Endothelial cell of umbilical vein (primary cell): ENCODE results near the gene THSD7A. TPM values are rescaled to one million over a fixed set of nuclear protein-coding genes. Genes with fewer than 3 reads are reported as not detected.

Source experiments
- BruUV-seq: library from RNA; stranded (reverse); fragments of 400-500 nt; replicated peaks from 2 replicates; lab custom pipeline; 2021; lab: Mats Ljungman, UMichigan
- CTCF ChIA-PET: fragments of 300-600, 350-600 bp; sonication (Branson Sonifier 250); formaldehyde crosslinking; loops from one replicate; lab custom pipeline; 2021; ENCODE audit warnings: antibody characterized with exemption, inconsistent platforms; lab: Charles Lee
- POLR2A ChIA-PET: fragments of 300-600, 350-600 bp; sonication (Branson Sonifier 250); formaldehyde crosslinking; loops from one replicate; lab custom pipeline; 2021; ENCODE audit warnings: antibody characterized with exemption, inconsistent platforms; lab: Charles Lee
- DNase-seq: peaks from one replicate; pipeline ENCODE4 v3.0.0-alpha.2; 2011; ENCODE audit warnings: low read depth, low spot score
- FAIRE-seq: peaks from 2 replicates; lab custom pipeline; 2011; peaks lifted over from hg19 to GRCh38; lab: Jason Lieb, UNC
- H2AFZ ChIP-seq: 2 replicates; pipeline ENCODE4 v1.6.0; 2012; ENCODE audit warnings: low read depth, low read length, control low read depth, inconsistent platforms
- H3K27ac ChIP-seq: 2 replicates; pipeline ENCODE4 v1.5.1; 2011; ENCODE audit warnings: low read depth, mild to moderate bottlenecking, control low read depth, low read length, moderate library complexity; ENCODE audit not compliant: insufficient read depth
- H3K27me3 ChIP-seq, 2 experiments: 2 replicates each; pipeline versions ENCODE4 v1.6.0 to v1.6.1; 2011; ENCODE audit warnings: low read length in 2 of 2, mixed read lengths in 1 of 2; ENCODE audit not compliant: control insufficient read depth in 2 of 2, insufficient read depth in 2 of 2
- H3K36me3 ChIP-seq, 2 experiments: 2 replicates in 1 of 2; 3 replicates in 1 of 2; pipeline ENCODE4 v1.5.1; 2011; ENCODE audit warnings: low read length in 2 of 2, mild to moderate bottlenecking in 1 of 2, moderate library complexity in 1 of 2; ENCODE audit not compliant: control insufficient read depth in 2 of 2, insufficient read depth in 2 of 2; ENCODE audit errors: extremely low read depth in 1 of 2
- H3K4me1 ChIP-seq: 3 replicates; pipeline ENCODE4 v1.5.1; 2011; ENCODE audit warnings: mild to moderate bottlenecking, low read length; ENCODE audit not compliant: control insufficient read depth, insufficient read depth; ENCODE audit errors: extremely low read depth
- H3K4me2 ChIP-seq: 2 replicates; pipeline ENCODE4 v1.6.1; 2011; ENCODE audit warnings: low read length, control low read depth, mixed read lengths; ENCODE audit not compliant: insufficient read depth
- H3K4me3 ChIP-seq, 3 experiments: fragments of 200-600 bp in 1 of 3; sonication (generic), shearing (Covaris generic) in 1 of 3; replicated peaks in 1 of 3; 2 replicates each; pipeline ENCODE4 v1.5.1; 2011 to 2016; ENCODE audit warnings: control low read depth in 3 of 3, low read length in 3 of 3, mild to moderate bottlenecking in 2 of 3, inconsistent platforms in 1 of 3, low read depth in 1 of 3, moderate library complexity in 1 of 3; ENCODE audit not compliant: insufficient read depth in 1 of 3
- H3K79me2 ChIP-seq: 2 replicates; pipeline ENCODE4 v1.6.0; 2012; ENCODE audit warnings: low read length, inconsistent platforms; ENCODE audit not compliant: control insufficient read depth, insufficient read depth
- H3K9ac ChIP-seq: replicated peaks from 2 replicates; pipeline ENCODE3; 2011; ENCODE audit warnings: low read length, control low read depth; ENCODE audit not compliant: insufficient read depth; ENCODE audit errors: extremely low read depth
- H3K9me1 ChIP-seq: replicated peaks from 3 replicates; pipeline ENCODE4 v1.6.0; 2011; ENCODE audit warnings: mild to moderate bottlenecking, low read length; ENCODE audit not compliant: control insufficient read depth, insufficient read depth; ENCODE audit errors: extremely low read depth
- H3K9me3 ChIP-seq: replicated peaks from 2 replicates; pipeline ENCODE4 v1.5.1; 2012; ENCODE audit warnings: low read length, inconsistent platforms; ENCODE audit not compliant: control insufficient read depth, insufficient read depth
- H4K20me1 ChIP-seq: replicated peaks from 2 replicates; pipeline ENCODE3; 2011; ENCODE audit warnings: mild to moderate bottlenecking, low read length; ENCODE audit not compliant: control insufficient read depth, insufficient read depth; ENCODE audit errors: extremely low read depth
- CTCF ChIP-seq, 2 donors: IDR thresholded peaks; 1 replicate in 1 of 2; 2 replicates in 1 of 2; pipeline ENCODE4 v1.5.1; 2011; ENCODE audit warnings: low read length in 2 of 2, mild to moderate bottlenecking in 2 of 2, moderate library complexity in 2 of 2, control low read depth in 1 of 2, inconsistent platforms in 1 of 2, low read depth in 1 of 2; ENCODE audit not compliant: insufficient read depth in 1 of 2; ENCODE audit errors: extremely low read depth in 1 of 2
- EZH2 ChIP-seq: IDR thresholded peaks from 2 replicates; pipeline ENCODE4 v1.6.1; 2012; ENCODE audit warnings: borderline replicate concordance, low read depth, mild to moderate bottlenecking, moderate library complexity, low read length, inconsistent platforms; ENCODE audit not compliant: severe bottlenecking
- FOS ChIP-seq: IDR thresholded peaks from 2 replicates; pipeline ENCODE4 v1.6.1; 2011; ENCODE audit warnings: mild to moderate bottlenecking, low read length, moderate library complexity, borderline replicate concordance; ENCODE audit not compliant: insufficient read depth
- GATA2 ChIP-seq: IDR thresholded peaks from 2 replicates; pipeline ENCODE4 v1.7.0; 2011; ENCODE audit warnings: low read depth, mild to moderate bottlenecking, moderate library complexity, mixed read lengths, low read length; ENCODE audit not compliant: insufficient read length, insufficient read depth
- JUN ChIP-seq: IDR thresholded peaks from 2 replicates; pipeline ENCODE4 v1.6.1; 2011; ENCODE audit warnings: borderline replicate concordance, low read depth; ENCODE audit not compliant: insufficient read length, insufficient read depth
- MAX ChIP-seq: IDR thresholded peaks from 2 replicates; pipeline ENCODE4 v1.6.1; 2011; ENCODE audit not compliant: insufficient read depth, insufficient read length
- MYC ChIP-seq: IDR thresholded peaks from one replicate; pipeline ENCODE4 v1.6.1; 2011; ENCODE audit warnings: mild to moderate bottlenecking, low read depth, low read length
- POLR2A ChIP-seq: IDR thresholded peaks from 2 replicates; pipeline ENCODE4 v1.6.1; 2012; ENCODE audit warnings: low read depth, mild to moderate bottlenecking, control low read depth, low read length
- POLR2AphosphoS5 ChIP-seq: IDR thresholded peaks from 2 replicates; pipeline ENCODE4 v1.6.1; 2012; ENCODE audit warnings: low read depth, mild to moderate bottlenecking, control low read depth, low read length, moderate library complexity; ENCODE audit not compliant: insufficient read depth
- dilution Hi-C: fragments of 300-500 bp; cut with MboI; formaldehyde crosslinking; loops from one replicate; pipeline ENCODE4 v1.15.0; 2019; ENCODE audit warnings: low sequenced_read_pairs; ENCODE audit not compliant: extremely low pct_ligation_motif_present
- intact Hi-C: fragments of 100-400 bp; cut with micrococcal nuclease; formaldehyde crosslinking; loops from one replicate; pipeline ENCODE4 v1.10.0; 2022
- polyA plus RNA-seq, 4 experiments: library from polyadenylated mRNA; depleted of rRNA in 3 of 4; stranded (reverse) in 3 of 4; unstranded in 1 of 4; fragments of >200 nt; gene quantifications; 2 replicates each; pipeline versions ENCODE4 v1.2.1 to v1.2.3, GENCODE V29; 2011 to 2012; ENCODE audit warnings: missing spikeins in 1 of 4
- total RNA-seq: library from RNA; stranded (reverse); gene quantifications from 2 replicates; pipeline ENCODE4 v1.2.3, GENCODE V29; 2021

The THSD7A gene
- total and polyA plus RNA-seq, 2 donors (not counting 3 experiments of a cell fraction or from before 2014, with no cell fraction given): 3.3 to 12.7 TPM

- no peaks in the 10 kb centered on the region for H4K20me1 ChIP-seq
- no peaks in the 10 kb centered on the region for H3K4me1 ChIP-seq
- FAIRE-seq (no peak), DNase-seq (no peak)
- no peaks in the 10 kb centered on the region for H3K27me3 ChIP-seq
- dilution Hi-C loops: no loop called here
- no peak overlapping the region for H2AFZ ChIP-seq
- H3K36me3 ChIP-seq: peaks cover 0 to 2% of the 10 kb centered on the region in 2 experiments
- H3K9me1 ChIP-seq: no peaks in the 10 kb centered on the region
- H3K27ac ChIP-seq: no peak overlapping the region
- no peak overlapping the region for H3K4me3 ChIP-seq
- H3K9ac ChIP-seq: no peak overlapping the region
- POLR2A ChIA-PET: no interaction called here
- intact Hi-C loops: no loop called here
- no peak overlapping the region for H3K4me2 ChIP-seq
- BruUV-seq: no TSS peak
- CTCF ChIA-PET: no interaction called here
- no peak for TF ChIP-seq FOS
- TF ChIP-seq POLR2A: no peak
- no peaks in the 10 kb centered on the region for H3K79me2 ChIP-seq
- H3K9me3 ChIP-seq: no peaks in the 10 kb centered on the region
Observed at GRCh38 chr7:11415101-11415500, 416.9 kb downstream of the THSD7A start.

GRCh38 chr7:11413901-11414300 lies 418.1 kb downstream of the THSD7A start:
- H2AFZ ChIP-seq: no peak overlapping the region
- FAIRE-seq (no peak), DNase-seq (no peak)
- no peaks in the 10 kb centered on the region for H3K9me1 ChIP-seq
- no peaks in the 10 kb centered on the region for H3K79me2 ChIP-seq
- POLR2A ChIA-PET: no interaction called here
- CTCF ChIA-PET: no interaction called here
- H3K27ac ChIP-seq: no peak overlapping the region
- TF ChIP-seq FOS: no peak
- no peak for TF ChIP-seq POLR2AphosphoS5
- no peak for TF ChIP-seq MAX
- no peak for TF ChIP-seq EZH2
- TF ChIP-seq CTCF (IDR thresholded peaks at IDR 0.05; ENCODE audit: extremely low read depth in 1 of 2, insufficient read depth in 1 of 2, low read depth in 1 of 2, low read length in 2 of 2): no peak
- no peak for TF ChIP-seq GATA2
- no peak for TF ChIP-seq MYC
- no peak for TF ChIP-seq POLR2A
- TF ChIP-seq JUN: no peak
- no peak overlapping the region for H3K4me2 ChIP-seq
- H4K20me1 ChIP-seq: no peaks in the 10 kb centered on the region
- dilution Hi-C loops: no loop called here
- BruUV-seq: no TSS peak
- H3K4me3 ChIP-seq: no peak overlapping the region
- no peak overlapping the region for H3K9ac ChIP-seq
- peaks cover 0 to 2% of the 10 kb centered on the region in 2 experiments for H3K36me3 ChIP-seq
- intact Hi-C loops: no loop called here
- no peaks in the 10 kb centered on the region for H3K9me3 ChIP-seq
- no peaks in the 10 kb centered on the region for H3K27me3 ChIP-seq
- H3K4me1 ChIP-seq: no peaks in the 10 kb centered on the region
